GM12801 (cell line): ENCODE results near the gene TIAM2.

Experiments
- TF ChIP-seq, protein P1 (sequence below): IDR thresholded peaks from one replicate; pipeline ENCODE4 v1.5.1; 2011; ENCODE audit warnings: control low read depth; ENCODE audit not compliant: insufficient read length; ENCODE audit errors: extremely low read depth

The TIAM2 gene

GRCh38 chr6:155219858-155220301 lies 224.8 kb downstream of the TIAM2 start:
- TF ChIP-seq, protein P1, sequence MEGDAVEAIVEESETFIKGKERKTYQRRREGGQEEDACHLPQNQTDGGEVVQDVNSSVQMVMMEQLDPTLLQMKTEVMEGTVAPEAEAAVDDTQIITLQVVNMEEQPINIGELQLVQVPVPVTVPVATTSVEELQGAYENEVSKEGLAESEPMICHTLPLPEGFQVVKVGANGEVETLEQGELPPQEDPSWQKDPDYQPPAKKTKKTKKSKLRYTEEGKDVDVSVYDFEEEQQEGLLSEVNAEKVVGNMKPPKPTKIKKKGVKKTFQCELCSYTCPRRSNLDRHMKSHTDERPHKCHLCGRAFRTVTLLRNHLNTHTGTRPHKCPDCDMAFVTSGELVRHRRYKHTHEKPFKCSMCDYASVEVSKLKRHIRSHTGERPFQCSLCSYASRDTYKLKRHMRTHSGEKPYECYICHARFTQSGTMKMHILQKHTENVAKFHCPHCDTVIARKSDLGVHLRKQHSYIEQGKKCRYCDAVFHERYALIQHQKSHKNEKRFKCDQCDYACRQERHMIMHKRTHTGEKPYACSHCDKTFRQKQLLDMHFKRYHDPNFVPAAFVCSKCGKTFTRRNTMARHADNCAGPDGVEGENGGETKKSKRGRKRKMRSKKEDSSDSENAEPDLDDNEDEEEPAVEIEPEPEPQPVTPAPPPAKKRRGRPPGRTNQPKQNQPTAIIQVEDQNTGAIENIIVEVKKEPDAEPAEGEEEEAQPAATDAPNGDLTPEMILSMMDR, result no peak

DNA sequence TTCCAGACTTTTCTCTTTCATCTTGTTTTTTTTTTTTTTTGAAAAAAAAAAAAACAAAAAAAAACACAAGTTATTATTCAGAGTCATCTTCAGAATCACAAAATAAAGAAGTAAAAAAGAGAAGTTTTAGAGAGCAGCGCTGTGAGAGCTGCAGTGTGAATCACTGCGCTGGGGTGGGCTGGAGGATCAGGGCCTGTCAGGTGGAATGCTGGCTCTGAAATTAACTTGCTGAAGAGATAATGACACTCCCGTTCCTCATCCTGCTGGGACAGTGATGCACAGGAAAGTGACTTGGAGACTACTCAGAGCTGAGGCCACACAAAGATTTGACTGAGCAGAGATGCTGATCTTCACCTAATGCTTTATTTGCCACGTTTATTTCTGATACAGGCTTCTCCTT lies 226.0 kb downstream of the TIAM2 start:
- TF ChIP-seq, protein P1, result no peak

- TF ChIP-seq, protein P1, result no peak
These were observed 227.4 kb downstream of the TIAM2 start for GRCh38 chr6:155222506-155222905.

DNA sequence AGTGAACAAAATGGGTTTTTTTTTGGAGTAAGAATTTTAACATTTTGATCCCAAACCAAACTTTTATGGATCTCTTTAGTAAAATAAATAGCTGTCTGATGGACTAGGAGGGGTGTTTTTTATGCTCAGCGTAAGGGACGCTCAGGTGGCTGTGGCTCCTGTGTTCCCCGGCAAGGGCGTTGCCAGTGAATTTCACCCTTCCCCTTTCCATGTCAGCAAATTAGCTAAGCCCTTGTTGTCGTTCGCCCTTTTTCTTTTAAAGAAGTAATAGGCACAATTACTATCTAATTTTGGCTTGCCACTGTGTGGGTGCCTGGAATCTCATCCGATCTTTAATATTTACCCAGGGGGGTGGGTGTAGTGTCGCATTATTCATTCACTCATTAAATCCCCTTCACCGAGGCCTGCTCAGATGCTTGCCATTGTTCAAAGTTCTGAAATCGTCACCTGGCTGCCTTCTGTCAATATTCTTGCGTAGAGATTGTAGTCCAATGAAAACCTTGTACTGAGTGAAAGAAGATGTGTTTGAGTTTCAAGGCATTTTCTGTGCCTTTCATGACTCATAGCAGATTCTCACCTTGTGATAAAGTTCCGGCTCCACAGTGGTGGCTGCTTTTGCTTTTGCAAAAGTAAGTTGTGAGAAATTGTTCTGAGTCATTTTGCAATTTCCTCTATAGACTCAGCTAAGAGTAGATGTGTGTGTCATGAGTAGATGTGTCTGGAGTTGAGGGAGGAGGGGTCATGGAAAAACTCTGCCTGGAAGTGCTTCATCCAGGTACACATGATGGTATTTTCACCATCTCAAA lies 228.7 kb downstream of the TIAM2 start:
- TF ChIP-seq, protein P1, result no peak

DNA sequence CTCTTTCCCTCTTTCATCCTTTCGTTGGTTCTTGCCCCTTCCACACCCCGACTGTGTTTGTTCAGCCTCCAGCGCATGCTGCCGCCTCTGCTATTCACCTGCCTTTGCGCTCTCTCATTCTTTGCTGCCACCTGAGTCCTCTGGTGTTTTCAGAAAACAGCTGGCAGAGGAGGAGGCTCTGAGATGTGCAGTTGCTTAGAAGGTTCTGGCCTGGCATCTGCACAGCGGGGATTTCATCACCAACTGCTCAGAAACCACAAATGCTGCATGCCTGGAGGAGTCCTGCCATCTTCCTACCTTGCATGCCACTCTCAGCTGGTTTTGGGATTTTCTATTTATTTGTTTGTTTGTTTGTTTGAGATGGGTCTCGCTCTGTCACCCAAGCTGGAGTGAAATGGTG lies 229.5 kb downstream of the TIAM2 start:
- TF ChIP-seq, protein P1, result no peak

GRCh38 chr6:155227046-155227445 lies 231.9 kb downstream of the TIAM2 start:
- TF ChIP-seq, protein P1, result no peak

DNA sequence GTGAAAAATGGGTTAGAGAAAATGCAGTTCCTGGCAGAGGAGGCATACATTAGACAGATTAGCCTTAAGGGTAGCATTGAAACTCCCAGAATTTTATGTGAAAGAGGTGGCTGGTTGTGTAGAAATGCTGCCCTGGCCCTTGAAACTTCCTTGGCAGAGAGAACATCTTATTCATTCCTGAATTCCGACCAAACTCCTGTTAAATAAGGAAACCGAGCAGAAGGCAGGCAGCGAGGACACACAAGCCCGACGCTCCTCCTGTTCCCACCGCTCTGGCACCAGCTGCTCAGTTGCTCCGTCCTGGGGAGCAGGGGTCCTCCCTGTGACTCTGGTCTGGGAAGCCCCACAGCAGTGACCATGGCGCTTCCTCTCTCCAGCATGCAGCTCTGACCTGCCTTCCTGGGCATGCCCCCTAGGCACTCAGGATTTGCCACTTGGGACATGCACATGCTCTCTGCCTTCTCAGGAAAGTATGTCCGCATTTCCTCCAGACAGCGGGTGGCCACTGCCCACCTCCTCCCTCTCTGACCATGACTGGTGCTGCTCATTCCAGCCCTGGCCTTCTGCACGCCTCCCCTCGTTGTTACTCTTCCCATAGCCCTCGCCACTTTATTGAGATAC lies 233.5 kb downstream of the TIAM2 start:
- TF ChIP-seq, protein P1, result no peak
